RCC 7860 (cell line): Measurements from ENCODE around the gene LIMK1.

ENCODE experiments used
- DNase-seq: peaks from one replicate; pipeline ENCODE4 v3.0.0-alpha.2; 2015; ENCODE audit warnings: low spot score
- FAIRE-seq: peaks from 2 replicates; lab custom pipeline; 2012; peaks lifted over from hg19 to GRCh38; lab: Jason Lieb, UNC

LIMK1 gene

DNA sequence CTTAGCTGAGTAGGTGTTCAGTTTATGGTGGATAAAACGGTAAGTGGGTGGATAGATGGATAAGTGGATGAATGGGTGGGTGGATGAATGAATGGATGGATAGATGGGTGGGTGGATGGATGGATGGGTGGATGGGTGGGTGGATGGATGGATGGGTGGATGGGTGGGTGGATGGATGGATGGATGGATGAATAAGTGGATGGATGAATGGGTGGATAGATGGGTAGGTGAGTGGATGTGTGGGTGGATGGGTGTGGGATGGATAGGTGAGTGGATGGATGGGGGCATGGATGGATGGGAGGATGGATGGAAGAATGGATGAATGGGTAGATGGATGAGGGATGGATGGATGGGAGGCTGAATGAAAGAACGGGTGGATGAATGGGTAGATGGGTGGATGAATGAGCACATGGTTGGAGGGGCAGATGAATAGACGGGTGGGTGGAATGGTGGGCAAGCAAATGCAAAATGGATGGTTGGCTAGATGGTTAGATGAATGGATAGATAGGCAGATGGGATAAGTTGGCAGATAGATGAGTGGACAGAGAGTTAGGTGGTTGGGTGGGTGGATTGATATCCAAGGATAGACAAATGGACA is 29.9 kb upstream of the LIMK1 start:
- no peak for DNase-seq
- FAIRE-seq, result no peak

DNA sequence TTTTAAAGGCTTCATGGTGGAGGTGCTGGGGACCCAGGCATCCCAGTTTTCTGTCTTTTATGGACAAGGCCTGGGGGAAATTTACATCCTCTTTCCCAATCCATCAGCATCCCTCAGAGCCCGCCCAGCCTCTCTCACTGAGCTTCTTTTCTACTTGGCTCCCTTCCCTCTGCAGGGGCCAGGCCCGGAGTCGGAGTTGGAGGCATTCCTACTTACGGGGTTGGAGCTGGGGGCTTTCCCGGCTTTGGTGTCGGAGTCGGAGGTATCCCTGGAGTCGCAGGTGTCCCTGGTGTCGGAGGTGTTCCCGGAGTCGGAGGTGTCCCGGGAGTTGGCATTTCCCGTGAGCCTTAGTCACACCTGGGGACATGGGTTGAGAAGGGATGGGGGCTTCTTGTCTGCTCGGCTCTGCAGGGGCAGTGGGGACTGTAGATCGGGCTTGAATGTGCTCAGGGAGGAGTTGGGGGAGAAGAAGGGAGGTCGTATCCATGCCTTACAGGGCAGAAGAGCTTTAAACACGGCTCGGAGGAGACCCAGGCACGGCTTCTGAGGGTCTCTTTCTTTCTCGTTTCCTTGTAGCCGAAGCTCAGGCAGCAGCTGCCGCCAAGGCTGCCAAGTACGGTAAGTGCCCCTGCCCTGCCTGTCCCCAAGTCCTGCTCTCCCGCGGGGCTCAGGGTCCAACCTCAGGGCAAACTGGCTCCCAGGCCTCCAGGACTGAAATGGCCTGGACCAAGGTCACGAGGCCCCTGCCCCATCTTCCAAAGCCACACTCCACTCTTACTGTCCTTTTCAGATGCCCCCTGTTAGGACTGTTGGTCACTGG is 27.3 kb upstream of the LIMK1 start:
- DNase-seq (no peak), FAIRE-seq (no peak)

DNA sequence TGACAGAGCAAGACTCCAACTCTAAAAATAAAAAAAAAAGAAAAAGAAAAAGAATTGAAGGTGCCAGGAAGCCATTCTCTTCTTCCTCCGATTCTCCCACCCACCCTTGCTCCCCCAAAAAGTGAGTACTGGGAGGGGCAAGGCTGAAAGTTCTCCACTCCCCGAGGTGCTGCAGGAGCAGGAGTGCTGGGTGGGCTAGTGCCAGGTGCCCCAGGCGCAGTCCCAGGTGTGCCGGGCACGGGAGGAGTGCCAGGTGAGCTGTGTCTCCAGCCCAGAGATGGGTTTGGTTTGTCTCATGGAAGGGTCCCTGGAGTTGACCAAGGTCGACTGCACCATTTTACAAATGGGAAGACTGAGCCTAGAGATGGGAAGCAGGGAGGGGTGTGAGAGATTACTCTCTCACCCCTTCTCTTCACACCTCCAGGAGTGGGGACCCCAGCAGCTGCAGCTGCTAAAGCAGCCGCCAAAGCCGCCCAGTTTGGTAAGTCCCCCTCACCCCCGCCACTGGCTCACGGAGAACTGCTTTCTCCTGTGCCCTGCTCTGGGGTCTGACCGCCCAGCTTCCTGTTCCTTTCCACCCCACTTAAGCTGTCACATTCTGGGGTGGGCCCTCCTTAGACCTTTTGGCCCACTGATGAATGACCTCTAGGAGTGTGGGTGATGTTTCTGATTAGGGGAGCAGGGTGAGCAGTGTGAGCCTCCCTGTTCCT is 26.2 kb upstream of the LIMK1 start:
- no peak for FAIRE-seq
- DNase-seq, result no peak

DNA sequence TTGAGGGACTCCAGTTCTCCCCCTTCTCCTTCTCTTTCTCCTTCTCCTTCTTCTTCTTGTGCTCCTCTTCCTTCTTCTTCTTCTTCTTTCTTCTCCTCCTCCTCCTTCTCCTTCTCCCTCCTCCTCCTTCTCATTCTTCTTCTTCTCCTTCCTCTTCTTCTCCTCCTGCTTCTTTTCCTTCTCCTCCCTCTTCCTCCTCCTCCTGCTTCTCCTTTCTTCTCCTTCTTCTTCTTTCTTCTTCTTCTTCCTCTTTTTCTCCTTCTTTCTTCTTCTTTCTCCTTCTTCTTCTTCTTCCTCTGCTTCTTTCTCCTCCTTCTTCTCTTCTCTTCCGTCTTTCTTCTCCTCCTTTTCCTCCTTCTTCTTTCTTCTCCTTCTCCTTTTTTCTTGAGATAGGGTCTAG is 25.6 kb upstream of the LIMK1 start:
- FAIRE-seq, result no peak
- DNase-seq, result no peak

DNA sequence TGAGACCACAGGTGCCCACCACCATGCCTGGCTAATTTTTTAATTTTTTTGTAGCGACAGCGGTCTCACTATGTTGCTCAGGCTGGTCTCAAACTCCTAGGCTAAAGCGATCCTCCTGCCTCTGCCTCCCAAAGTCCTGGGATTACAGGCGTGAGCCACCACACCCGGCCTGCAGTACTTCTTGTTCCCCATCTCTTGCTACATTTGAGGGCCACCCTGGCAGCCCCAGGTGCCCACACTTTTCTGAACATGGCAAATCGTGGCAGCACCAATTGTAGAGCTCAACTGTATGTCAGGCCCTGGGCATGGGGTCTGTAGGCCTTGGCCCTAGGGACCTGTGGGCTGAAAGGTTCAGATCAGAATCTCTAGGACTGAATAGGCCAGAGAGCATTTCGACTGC is 25.1 kb upstream of the LIMK1 start:
- FAIRE-seq (no peak), DNase-seq (no peak)

DNA sequence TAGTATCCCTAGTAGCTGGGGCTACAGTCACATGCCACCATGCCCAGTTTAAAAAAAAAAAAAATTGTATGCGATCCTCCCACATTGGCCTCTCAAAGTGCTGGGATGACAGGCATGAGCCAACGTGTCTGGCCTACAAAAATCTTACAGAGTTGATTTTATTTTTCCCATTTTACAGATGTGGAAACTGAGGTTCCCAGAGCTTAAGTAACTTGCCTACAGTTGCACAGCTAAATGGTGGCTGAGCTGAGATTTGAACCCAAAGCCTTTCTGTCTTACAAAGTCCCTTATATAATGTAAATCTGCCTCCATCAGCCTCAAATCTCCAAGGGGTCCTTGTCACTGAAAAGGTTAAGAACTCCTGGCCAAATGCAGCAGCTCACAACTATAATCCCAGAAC is 24.6 kb upstream of the LIMK1 start:
- no peak for FAIRE-seq
- no peak for DNase-seq

DNA sequence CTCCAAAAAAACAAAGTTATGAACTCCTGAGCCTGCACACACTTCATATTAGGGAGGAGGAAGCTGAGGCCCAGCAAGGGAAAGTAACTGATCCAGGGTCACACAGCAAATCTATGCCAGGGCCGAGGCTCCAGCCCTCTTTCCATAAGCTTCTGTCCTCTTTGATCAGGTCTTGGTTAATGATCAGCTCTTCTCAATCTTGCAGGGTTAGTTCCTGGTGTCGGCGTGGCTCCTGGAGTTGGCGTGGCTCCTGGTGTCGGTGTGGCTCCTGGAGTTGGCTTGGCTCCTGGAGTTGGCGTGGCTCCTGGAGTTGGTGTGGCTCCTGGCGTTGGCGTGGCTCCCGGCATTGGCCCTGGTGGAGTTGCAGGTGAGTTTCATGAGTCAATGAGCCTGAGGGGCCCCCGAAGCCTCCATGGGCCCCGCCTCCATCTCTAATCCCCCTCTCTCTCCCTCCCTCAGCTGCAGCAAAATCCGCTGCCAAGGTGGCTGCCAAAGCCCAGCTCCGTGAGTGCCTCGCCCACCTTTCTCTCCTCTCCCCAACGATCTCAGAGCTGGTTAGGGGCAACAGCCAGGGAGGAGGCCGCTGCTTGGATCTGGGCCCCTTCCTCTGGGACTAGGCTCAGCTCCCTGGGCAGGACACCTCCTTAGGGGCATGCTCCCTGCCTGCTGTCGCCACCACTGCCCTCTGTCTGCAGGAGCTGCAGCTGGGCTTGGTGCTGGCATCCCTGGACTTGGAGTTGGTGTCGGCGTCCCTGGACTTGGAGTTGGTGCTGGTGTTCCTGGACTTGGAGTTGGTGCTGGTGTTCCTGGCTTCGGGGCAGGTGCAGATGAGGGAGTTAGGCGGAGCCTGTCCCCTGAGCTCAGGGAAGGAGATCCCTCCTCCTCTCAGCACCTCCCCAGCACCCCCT is 23.7 kb upstream of the LIMK1 start:
- FAIRE-seq, result no peak
- DNase-seq, result no peak

DNA sequence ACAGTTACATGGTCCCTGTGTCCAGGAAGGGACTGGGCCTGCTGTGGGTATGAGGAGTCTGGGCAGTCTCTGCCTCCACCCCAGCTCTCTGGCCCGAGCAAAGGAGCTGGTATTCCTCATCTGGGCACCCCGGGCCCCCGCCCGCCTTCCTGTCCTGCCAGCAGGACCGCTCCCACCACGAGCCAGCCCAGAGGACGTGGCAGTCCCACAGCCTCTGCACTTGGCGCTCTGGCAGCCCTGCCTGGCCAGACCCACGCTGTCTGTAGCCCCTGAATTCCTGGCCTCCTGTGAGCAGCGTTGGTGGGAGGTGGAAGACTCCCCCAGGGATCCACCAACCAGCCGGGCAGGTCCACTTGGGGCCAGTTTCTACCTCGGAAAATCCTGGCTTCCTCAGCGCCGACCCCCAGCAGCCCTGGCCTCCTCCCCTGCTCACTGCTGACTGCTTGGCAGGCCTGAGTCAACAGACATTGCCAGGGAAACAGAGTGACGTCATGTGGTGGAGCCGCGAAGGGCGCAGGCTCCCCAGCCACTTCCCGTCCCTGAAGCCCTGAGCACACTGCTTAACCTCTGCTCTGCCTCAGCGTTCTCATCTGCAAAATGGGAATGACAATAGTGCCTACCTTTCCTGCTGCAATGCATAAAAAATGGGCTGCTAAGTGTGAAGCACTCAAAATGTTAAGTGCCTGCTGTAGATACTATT is 21.6 kb upstream of the LIMK1 start:
- DNase-seq (peak; percentile 98), FAIRE-seq (peak; percentile 69)

DNA sequence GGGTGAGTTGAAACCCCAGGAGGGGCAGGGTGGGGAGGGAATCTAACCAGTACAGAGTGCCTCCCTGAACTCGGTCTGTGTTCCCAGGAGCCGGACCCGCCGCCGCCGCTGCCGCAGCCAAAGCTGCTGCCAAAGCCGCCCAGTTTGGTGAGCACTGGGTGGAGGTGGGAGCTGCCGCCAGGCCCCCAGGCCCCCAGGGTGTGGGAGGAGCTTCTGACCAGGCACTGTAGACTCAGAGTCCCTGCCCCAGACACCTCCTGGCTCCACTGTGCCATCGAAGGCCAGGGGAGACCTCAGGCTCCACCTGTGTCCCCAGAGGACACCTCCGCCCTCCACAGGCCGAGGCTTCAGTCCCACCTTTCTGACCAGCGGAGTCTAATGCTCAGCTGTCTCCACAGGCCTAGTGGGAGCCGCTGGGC is 20.4 kb upstream of the LIMK1 start:
- FAIRE-seq, result no peak
- no peak for DNase-seq

DNA sequence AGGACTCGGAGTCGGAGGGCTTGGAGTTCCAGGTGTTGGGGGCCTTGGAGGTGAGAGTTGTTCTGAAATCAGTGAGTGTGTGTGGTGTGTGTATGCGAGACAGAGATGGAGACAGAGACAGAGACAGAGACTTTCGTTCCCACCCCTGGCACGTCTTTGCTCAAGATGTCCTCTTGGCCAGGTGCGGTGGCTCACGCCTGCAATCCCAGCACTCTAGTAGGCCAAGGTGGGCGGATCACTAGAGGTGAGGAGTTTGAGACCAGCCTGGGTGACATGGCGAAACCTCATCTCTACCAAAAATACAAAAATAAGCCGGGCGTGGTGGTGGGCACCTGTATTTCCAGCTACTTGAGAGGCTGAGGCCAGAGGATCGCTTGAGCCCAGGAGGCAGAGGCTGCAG is 20.0 kb upstream of the LIMK1 start:
- FAIRE-seq (no peak), DNase-seq (no peak)

DNA sequence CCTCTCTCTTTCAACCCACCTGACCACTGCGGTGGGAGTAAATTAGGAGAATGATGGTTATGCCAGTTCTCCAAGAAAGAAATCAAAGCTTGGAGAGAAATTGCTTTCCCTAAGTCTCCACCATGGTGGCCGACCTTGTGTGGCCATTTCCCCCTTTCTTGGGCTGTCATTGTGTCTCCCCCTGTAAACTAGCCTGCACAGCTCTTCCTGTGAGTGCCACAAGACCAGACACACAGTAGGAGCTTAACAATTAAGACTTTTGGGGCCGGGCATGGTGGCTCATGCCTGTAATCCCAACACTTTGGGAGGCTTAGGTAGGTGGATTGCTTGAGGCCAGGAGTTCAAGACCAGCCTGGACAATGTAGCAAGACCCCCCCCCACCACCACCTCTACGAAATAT is 18.9 kb upstream of the LIMK1 start:
- DNase-seq (no peak), FAIRE-seq (no peak)

DNA sequence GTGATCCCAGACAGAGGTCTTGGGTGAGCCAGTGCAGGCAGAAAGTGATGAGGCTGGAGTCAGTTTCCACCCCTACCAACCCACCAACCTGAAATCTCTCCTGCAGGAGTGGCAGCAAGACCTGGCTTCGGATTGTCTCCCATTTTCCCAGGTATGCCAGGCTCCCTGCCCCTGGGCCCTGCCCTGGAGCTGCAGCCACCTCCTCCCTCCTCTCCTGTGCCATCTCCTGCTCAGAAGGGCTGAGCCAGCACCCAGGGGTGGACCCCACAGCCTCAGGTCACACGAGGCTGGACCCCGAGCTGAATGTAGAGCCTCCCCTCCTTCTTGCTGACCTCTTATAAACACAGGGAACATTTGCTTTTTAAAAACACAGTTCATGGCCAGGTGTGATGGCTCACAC is 17.0 kb upstream of the LIMK1 start:
- FAIRE-seq (no peak), DNase-seq (no peak)

DNA sequence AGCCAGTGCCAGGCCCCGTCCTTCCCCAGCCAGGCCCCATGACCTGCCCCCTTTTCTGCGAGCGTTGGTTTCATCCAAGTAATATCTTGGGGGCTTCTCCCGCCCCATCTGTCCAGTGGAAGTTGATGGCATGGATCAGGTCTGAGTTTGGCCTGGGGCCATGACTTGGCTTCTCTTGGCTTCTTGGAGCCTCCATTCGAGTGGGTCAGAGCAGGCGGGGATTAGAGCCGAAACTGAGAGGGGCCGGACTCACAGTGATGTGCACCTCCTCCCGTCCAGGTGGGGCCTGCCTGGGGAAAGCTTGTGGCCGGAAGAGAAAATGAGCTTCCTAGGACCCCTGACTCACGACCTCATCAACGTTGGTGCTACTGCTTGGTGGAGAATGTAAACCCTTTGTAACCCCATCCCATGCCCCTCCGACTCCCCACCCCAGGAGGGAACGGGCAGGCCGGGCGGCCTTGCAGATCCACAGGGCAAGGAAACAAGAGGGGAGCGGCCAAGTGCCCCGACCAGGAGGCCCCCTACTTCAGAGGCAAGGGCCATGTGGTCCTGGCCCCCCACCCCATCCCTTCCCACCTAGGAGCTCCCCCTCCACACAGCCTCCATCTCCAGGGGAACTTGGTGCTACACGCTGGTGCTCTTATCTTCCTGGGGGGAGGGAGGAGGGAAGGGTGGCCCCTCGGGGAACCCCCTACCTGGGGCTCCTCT is 15.1 kb upstream of the LIMK1 start:
- FAIRE-seq (no peak), DNase-seq (no peak)

DNA sequence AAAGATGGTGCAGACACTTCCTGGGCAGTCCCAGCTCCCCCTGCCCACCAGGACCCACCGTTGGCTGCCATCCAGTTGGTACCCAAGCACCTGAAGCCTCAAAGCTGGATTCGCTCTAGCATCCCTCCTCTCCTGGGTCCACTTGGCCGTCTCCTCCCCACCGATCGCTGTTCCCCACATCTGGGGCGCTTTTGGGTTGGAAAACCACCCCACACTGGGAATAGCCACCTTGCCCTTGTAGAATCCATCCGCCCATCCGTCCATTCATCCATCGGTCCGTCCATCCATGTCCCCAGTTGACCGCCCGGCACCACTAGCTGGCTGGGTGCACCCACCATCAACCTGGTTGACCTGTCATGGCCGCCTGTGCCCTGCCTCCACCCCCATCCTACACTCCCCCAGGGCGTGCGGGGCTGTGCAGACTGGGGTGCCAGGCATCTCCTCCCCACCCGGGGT is 14.5 kb upstream of the LIMK1 start:
- FAIRE-seq, result no peak
- DNase-seq, result no peak

DNA sequence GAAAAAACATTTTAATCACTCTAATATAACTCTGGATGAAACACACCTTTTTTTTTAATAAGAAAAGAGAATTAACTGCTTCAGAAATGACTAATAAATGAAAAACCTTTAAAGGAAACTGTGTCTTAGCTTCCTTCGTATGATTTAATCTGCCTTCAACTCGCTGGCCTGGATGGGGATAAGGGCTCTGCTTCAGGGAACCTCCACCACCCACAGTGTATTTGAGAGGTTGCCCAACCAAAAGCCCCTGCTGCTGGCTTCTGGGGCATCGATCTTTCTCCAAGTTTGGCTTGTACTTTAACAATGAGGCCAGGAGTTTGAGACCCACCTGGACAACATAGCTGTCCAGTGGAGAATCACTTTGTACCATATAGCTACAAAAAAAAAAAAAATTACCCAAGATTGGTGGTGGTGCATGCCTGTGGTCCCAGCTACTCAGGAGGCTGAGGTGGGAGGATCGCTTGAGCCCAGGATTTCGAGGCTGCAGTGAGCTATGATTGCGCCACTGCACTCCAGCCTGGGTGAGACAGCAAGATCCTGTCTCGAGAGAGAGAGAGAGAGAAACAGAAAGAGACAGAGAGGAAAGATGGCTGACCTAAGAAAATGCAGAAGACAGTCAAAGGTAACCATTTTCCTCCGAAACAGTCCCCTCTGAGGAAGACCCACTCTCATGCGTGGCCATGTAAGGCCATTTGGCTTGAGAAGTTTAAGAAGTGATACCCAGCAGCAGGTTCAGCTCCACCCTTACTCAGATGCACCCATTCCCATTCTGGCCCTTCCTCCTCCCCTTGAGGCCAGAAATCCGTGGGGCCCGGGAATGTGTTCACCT is 13.6 kb upstream of the LIMK1 start:
- FAIRE-seq, result no peak

DNA sequence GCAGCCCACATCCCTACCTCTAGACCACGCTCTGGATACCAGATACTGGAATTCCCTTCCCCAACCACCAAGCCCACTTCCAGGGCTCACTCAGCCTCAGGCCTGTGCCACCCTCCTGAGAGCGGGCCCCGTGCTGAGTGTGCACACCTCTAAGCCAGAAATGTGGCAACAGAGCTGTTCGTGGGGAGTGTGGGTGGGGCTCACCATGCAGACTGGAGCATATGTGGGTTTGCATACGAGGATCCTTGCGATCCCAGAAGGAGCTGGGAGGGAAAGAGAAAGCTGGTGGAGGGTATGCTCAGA is 13.0 kb upstream of the LIMK1 start:
- FAIRE-seq, result no peak
- no peak for DNase-seq

More for the DNA sequence above, 13.6 kb upstream of the LIMK1 start:
- no peak for DNase-seq

DNA sequence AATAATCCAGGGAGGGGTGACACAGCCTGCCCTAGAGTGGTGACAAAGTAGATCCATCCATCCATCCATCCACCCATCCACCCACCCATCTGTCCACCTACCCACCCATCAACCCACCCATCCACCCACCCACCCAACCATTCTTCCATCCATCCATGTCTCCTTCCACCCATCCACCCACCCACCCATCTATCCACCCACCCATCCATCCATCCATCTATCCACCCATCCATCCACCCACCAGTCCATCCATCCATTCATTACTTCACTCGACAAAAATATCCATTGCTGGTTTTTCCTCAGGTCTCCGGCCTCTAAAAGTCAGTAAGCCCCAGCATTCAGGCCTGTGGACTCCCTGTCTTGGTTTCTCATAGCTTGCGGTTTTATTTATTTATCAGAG is 12.5 kb upstream of the LIMK1 start:
- FAIRE-seq, result no peak
- DNase-seq, result no peak

DNA sequence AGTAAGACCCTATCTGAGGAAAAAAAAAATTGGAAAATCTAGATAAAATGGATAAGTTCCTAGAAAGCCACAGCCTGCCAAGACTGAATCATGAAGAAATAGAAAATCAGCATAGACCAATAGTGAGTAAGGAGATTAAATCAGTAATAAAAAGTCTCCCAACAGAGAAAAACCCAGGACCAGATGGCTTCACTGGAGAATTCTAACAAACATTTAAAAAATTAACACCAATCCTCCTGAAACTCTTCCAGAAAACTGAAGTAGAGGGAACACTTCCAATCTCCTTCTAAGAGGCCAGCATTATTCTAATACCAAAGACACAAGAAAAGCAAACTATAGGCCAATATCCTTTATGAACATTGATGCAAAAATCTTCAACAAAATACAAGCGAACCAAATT is 8.8 kb upstream of the LIMK1 start:
- FAIRE-seq (no peak), DNase-seq (no peak)

DNA sequence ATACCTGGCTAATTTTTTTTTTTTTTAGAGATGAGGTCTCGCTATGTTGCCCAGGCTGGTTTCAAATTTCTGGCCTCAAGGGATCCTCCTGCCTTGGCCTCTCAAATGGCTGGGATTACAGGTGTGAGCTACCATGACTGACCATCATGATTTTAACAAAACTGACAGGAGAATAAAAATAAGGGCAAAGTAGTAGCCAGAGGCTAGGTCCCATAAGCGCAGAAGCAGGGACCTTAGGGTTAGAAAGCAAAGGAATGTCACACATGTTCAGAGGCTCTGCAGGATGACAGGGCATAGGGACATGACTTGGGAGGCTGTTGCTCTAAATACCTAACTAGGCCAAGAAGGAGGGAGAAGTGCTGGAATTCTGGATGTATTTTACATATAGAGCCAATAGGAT is 5.1 kb upstream of the LIMK1 start:
- DNase-seq (no peak), FAIRE-seq (no peak)
